H1 (cell line): ENCODE results near the gene MRPS25. TPM values are rescaled to one million over a fixed set of nuclear protein-coding genes. Genes with fewer than 3 reads are reported as not detected.

Source experiments
- CTCF ChIA-PET: fragments of 300-600 bp; sonication (Branson Sonifier 250); formaldehyde crosslinking; loops from one replicate; lab custom pipeline; 2021; ENCODE audit not compliant: partially characterized antibody; lab: Charles Lee
- POLR2A ChIA-PET: fragments of 300-600 bp; sonication (Branson Sonifier 250); formaldehyde crosslinking; loops from one replicate; lab custom pipeline; 2021; ENCODE audit warnings: inconsistent platforms; ENCODE audit not compliant: partially characterized antibody; lab: Charles Lee
- DNase-seq, 2 experiments: peaks; one replicate each; pipeline versions ENCODE4 v3.0.0 to v3.0.0-alpha.2; 2010 to 2022; ENCODE audit warnings: low spot score in 2 of 2, low read depth in 1 of 2, mixed read lengths in 1 of 2
- FAIRE-seq: peaks from 2 replicates; lab custom pipeline; 2011; peaks lifted over from hg19 to GRCh38; lab: Jason Lieb, UNC
- H2AFZ ChIP-seq: 2 replicates; pipeline ENCODE4 v1.8.1; 2012; ENCODE audit warnings: low read length, inconsistent platforms
- H2AK5ac ChIP-seq: 2 replicates; pipeline ENCODE4 v1.6.1; 2013; ENCODE audit warnings: low read depth, low read length
- H2BK120ac ChIP-seq: replicated peaks from 2 replicates; pipeline ENCODE3; 2013; ENCODE audit warnings: low read depth, low read length, inconsistent platforms
- H2BK12ac ChIP-seq: 2 replicates; pipeline ENCODE4 v1.6.1; 2013; ENCODE audit warnings: low read depth, low read length
- H2BK15ac ChIP-seq: 2 replicates; pipeline ENCODE4 v1.6.1; 2013; ENCODE audit warnings: low read length
- H2BK20ac ChIP-seq: 2 replicates; pipeline ENCODE4 v1.6.1; 2013; ENCODE audit warnings: low read length
- H2BK5ac ChIP-seq: 2 replicates; pipeline ENCODE4 v1.6.1; 2013; ENCODE audit warnings: low read depth, low read length
- H3K14ac ChIP-seq: 2 replicates; pipeline ENCODE4 v1.6.1; 2013; ENCODE audit warnings: inconsistent platforms; ENCODE audit not compliant: insufficient read length
- H3K18ac ChIP-seq: 2 replicates; pipeline ENCODE4 v1.6.1; 2013; ENCODE audit warnings: low read length; ENCODE audit errors: extremely low read depth
- H3K23ac ChIP-seq: 2 replicates; pipeline ENCODE4 v1.6.1; 2013; ENCODE audit warnings: inconsistent platforms; ENCODE audit not compliant: insufficient read length
- H3K23me2 ChIP-seq: 2 replicates; pipeline ENCODE4 v1.6.1; 2013; ENCODE audit warnings: low read depth, low read length
- H3K27ac ChIP-seq: 2 replicates; pipeline ENCODE4 v1.6.1; 2011; ENCODE audit warnings: low read depth, low read length, inconsistent platforms
- H3K27me3 ChIP-seq, 4 experiments: replicated peaks in 1 of 4; 1 replicate in 1 of 4; 2 replicates in 3 of 4; pipeline versions ENCODE4 v1.6.1 to v1.8.1; 2011 to 2013; ENCODE audit warnings: low read length in 3 of 4, mild to moderate bottlenecking in 3 of 4, inconsistent platforms in 2 of 4, mixed read lengths in 2 of 4, moderate library complexity in 1 of 4; ENCODE audit not compliant: control insufficient read depth in 3 of 4, insufficient read depth in 3 of 4; ENCODE audit errors: extremely low read depth in 1 of 4
- H3K36me3 ChIP-seq, 4 experiments: 2 replicates each; pipeline versions ENCODE4 v1.6.1 to v1.8.1; 2011 to 2013; ENCODE audit warnings: mild to moderate bottlenecking in 4 of 4, low read length in 3 of 4, moderate library complexity in 2 of 4, control low read depth in 1 of 4, inconsistent platforms in 1 of 4; ENCODE audit not compliant: insufficient read depth in 4 of 4, control insufficient read depth in 2 of 4
- H3K4ac ChIP-seq: replicated peaks from 2 replicates; pipeline ENCODE3; 2013; ENCODE audit warnings: low read length, low read depth, mixed read lengths, inconsistent platforms; ENCODE audit not compliant: insufficient read length
- H3K4me1 ChIP-seq, 4 experiments: replicated peaks in 1 of 4; 1 replicate in 1 of 4; 2 replicates in 3 of 4; pipeline versions ENCODE4 v1.6.1 to v1.8.1; 2011 to 2013; ENCODE audit warnings: low read length in 3 of 4, inconsistent platforms in 2 of 4, mixed read lengths in 1 of 4; ENCODE audit not compliant: insufficient read depth in 4 of 4, control insufficient read depth in 3 of 4
- H3K4me2 ChIP-seq, 2 experiments: 2 replicates each; pipeline versions ENCODE4 v1.6.1 to v1.8.1; 2011 to 2013; ENCODE audit warnings: low read depth in 2 of 2, low read length in 2 of 2, control low read depth in 1 of 2, inconsistent platforms in 1 of 2, mild to moderate bottlenecking in 1 of 2; ENCODE audit not compliant: insufficient read depth in 1 of 2
- H3K4me3 ChIP-seq, 4 experiments: fragments of 200-600, 300-600 bp in 1 of 4; sonication (generic), shearing (Covaris generic), sonication (Bioruptor Twin) in 1 of 4; 2 replicates each; pipeline versions ENCODE4 v1.5.1 to v1.8.1; 2011 to 2016; ENCODE audit warnings: low read length in 4 of 4, low read depth in 3 of 4, control low read depth in 2 of 4, inconsistent platforms in 2 of 4, mild to moderate bottlenecking in 2 of 4, mixed read lengths in 1 of 4, moderate library complexity in 1 of 4; ENCODE audit not compliant: insufficient read depth in 2 of 4; ENCODE audit errors: extremely low read depth in 1 of 4
- H3K56ac ChIP-seq: replicated peaks from 2 replicates; pipeline ENCODE3; 2013; ENCODE audit warnings: low read depth, mild to moderate bottlenecking, mixed read lengths, low read length, inconsistent platforms; ENCODE audit not compliant: insufficient read length
- H3K79me1 ChIP-seq: 2 replicates; pipeline ENCODE4 v1.6.1; 2013; ENCODE audit warnings: low read depth, low read length, control low read depth
- H3K79me2 ChIP-seq, 2 experiments: 2 replicates each; pipeline versions ENCODE4 v1.6.1 to v1.8.1; 2012 to 2013; ENCODE audit warnings: low read length in 2 of 2, mild to moderate bottlenecking in 2 of 2, inconsistent platforms in 1 of 2; ENCODE audit not compliant: insufficient read depth in 2 of 2, control insufficient read depth in 1 of 2
- H3K9ac ChIP-seq, 4 experiments: replicated peaks in 1 of 4; 1 replicate in 1 of 4; 2 replicates in 3 of 4; pipeline versions ENCODE4 v1.6.1 to v1.8.1; 2011 to 2013; ENCODE audit warnings: low read depth in 3 of 4, low read length in 3 of 4, control low read depth in 2 of 4, mild to moderate bottlenecking in 2 of 4, moderate library complexity in 2 of 4, inconsistent platforms in 1 of 4; ENCODE audit errors: extremely low read depth in 1 of 4
- H3K9me3 ChIP-seq, 2 experiments: 2 replicates each; pipeline versions ENCODE4 v1.6.1 to v1.8.1; 2012 to 2013; ENCODE audit warnings: mild to moderate bottlenecking in 2 of 2, moderate library complexity in 2 of 2, control low read depth in 1 of 2, inconsistent platforms in 1 of 2, low read depth in 1 of 2, low read length in 1 of 2, mixed read lengths in 1 of 2; ENCODE audit not compliant: insufficient read depth in 2 of 2
- H4K20me1 ChIP-seq, 2 experiments: replicated peaks in 1 of 2; 2 replicates each; pipeline versions ENCODE3 to v1.8.1; 2011 to 2013; ENCODE audit warnings: inconsistent platforms in 2 of 2, low read length in 2 of 2, mild to moderate bottlenecking in 1 of 2; ENCODE audit not compliant: insufficient read depth in 2 of 2, control insufficient read depth in 1 of 2
- H4K5ac ChIP-seq: 2 replicates; pipeline ENCODE4 v1.6.1; 2013; ENCODE audit warnings: low read length, low read depth, mixed read lengths, inconsistent platforms; ENCODE audit not compliant: insufficient read length
- H4K8ac ChIP-seq: 2 replicates; pipeline ENCODE4 v1.8.0; 2013; ENCODE audit warnings: mild to moderate bottlenecking, moderate library complexity, low read length, inconsistent platforms; ENCODE audit not compliant: insufficient read depth; ENCODE audit errors: extremely low read depth
- H4K91ac ChIP-seq: replicated peaks from 2 replicates; pipeline ENCODE3; 2013; ENCODE audit warnings: low read length, mixed read lengths, inconsistent platforms; ENCODE audit not compliant: insufficient read length
- BACH1 ChIP-seq: IDR thresholded peaks from 2 replicates; pipeline ENCODE4 v1.6.1; 2012; ENCODE audit warnings: low read length, improper control_type of control experiment
- BCL11A ChIP-seq, 2 experiments: IDR thresholded peaks; one replicate each; pipeline ENCODE4 v1.6.1; 2011; ENCODE audit warnings: low read depth in 2 of 2, low read length in 2 of 2, mild to moderate bottlenecking in 2 of 2
- CREB1 ChIP-seq: IDR thresholded peaks from 2 replicates; pipeline ENCODE4 v1.6.1; 2012; ENCODE audit warnings: inconsistent platforms
- EGR1 ChIP-seq: IDR thresholded peaks from 2 replicates; pipeline ENCODE4 v1.6.1; 2011; ENCODE audit warnings: low read depth, low read length, borderline replicate concordance
- EP300 ChIP-seq, 2 experiments: IDR thresholded peaks; 1 replicate in 1 of 2; 2 replicates in 1 of 2; pipeline ENCODE4 v1.6.1; 2011 to 2012; ENCODE audit warnings: low read depth in 2 of 2, low read length in 2 of 2, mild to moderate bottlenecking in 2 of 2, borderline replicate concordance in 1 of 2, inconsistent platforms in 1 of 2, moderate library complexity in 1 of 2
- HDAC6 ChIP-seq: IDR thresholded peaks from one replicate; pipeline ENCODE4 v1.7.1; 2012; ENCODE audit warnings: low read depth, mild to moderate bottlenecking, inconsistent platforms, low read length, moderate library complexity
- KDM1A ChIP-seq: fragments of 200-600, 300-600 bp; sonication (generic); IDR thresholded peaks from 2 replicates; pipeline ENCODE4 v1.7.1; 2016; ENCODE audit warnings: mild to moderate bottlenecking, low read length, borderline replicate concordance
- POLR2AphosphoS5 ChIP-seq: IDR thresholded peaks from 2 replicates; pipeline ENCODE4 v1.6.1; 2011; ENCODE audit warnings: low read depth, low read length
- RAD21 ChIP-seq, 2 experiments: IDR thresholded peaks in 1 of 2; conservative IDR thresholded peaks in 1 of 2; 2 replicates each; pipeline ENCODE4 v1.6.1; 2011; ENCODE audit warnings: low read depth in 2 of 2, low read length in 2 of 2, improper control_type of control experiment in 1 of 2, inconsistent platforms in 1 of 2, mild to moderate bottlenecking in 1 of 2, moderate library complexity in 1 of 2
- RNF2 ChIP-seq: fragments of 200-900, 300-1000 bp; sonication (generic); IDR thresholded peaks from 2 replicates; pipeline ENCODE4 v1.7.1; 2016; ENCODE audit warnings: borderline replicate concordance, low read depth, mild to moderate bottlenecking, antibody characterized with exemption, low read length; ENCODE audit not compliant: poor library complexity, severe bottlenecking; ENCODE audit errors: missing control alignments
- TCF12 ChIP-seq: IDR thresholded peaks from 2 replicates; pipeline ENCODE4 v1.6.1; 2011; ENCODE audit warnings: low read depth, mild to moderate bottlenecking, low read length
- USF2 ChIP-seq: IDR thresholded peaks from 2 replicates; pipeline ENCODE4 v1.6.1; 2011; ENCODE audit warnings: low read length, improper control_type of control experiment
- WGBS, 2 experiments: shearing (Covaris generic) in 1 of 2; methylation state at CpG; one replicate each; pipeline versions ENCODE4 v1.1.6 to v1.1.7; 2013 to 2015; ENCODE audit warnings: low lambda C conversion rate in 2 of 2, mixed read lengths in 2 of 2, inconsistent platforms in 1 of 2, low coverage in 1 of 2, missing lambda C conversion rate in 1 of 2; ENCODE audit not compliant: insufficient replicate concordance in 2 of 2, insufficient coverage in 1 of 2, insufficient read length in 1 of 2; ENCODE audit errors: extremely low coverage in 1 of 2, missing lambda C conversion rate in 1 of 2; 5-methylcytosine and 5-hydroxymethylcytosine counted together
- polyA plus RNA-seq, 7 experiments: library from polyadenylated mRNA; depleted of rRNA in 3 of 7; stranded (reverse) in 5 of 7; unstranded in 2 of 7; fragments of >200 nt in 5 of 7; fragments of 200-250 nt in 2 of 7; gene quantifications; 1 replicate in 5 of 7; 2 replicates in 1 of 7; 4 replicates in 1 of 7; pipeline versions ENCODE4 v1.2.1 to v1.2.3, GENCODE V29; 2011 to 2013; ENCODE audit warnings: missing spikeins in 2 of 7, mixed read lengths in 2 of 7
- total RNA-seq: library from RNA; stranded (reverse); fragmentation: NEBNext Ultra II Directional; extraction: Animal tissue kit (Norgen Biotek cat#: 25700); gene quantifications from 2 replicates; pipeline ENCODE4 v1.2.1, GENCODE V29; 2021

MRPS25 gene
- total and polyA plus RNA-seq, 2 of the 8 experiments (the other 6 are each of a cell fraction or from before 2014, with no cell fraction given): 23.0 to 56.5 TPM

- H3K27me3 ChIP-seq: no peaks in the 10 kb centered on the region
- no peaks in the 10 kb centered on the region for H3K9me3 ChIP-seq
- no peak overlapping the region for H3K14ac ChIP-seq
- no peak for FAIRE-seq
- H3K27ac ChIP-seq: no peak overlapping the region
- H3K23me2 ChIP-seq: no peaks in the 10 kb centered on the region
- peaks cover 3 to 45% (median 30%) of the 10 kb centered on the region in 4 experiments for H3K36me3 ChIP-seq
- H3K79me2 ChIP-seq: no peaks in the 10 kb centered on the region
- no peak overlapping the region for H2BK15ac ChIP-seq
- no peak overlapping the region for H2BK20ac ChIP-seq
- no peak overlapping the region for H2BK12ac ChIP-seq
- H2AK5ac ChIP-seq: no peak overlapping the region
- no peaks in the 10 kb centered on the region for H3K79me1 ChIP-seq
- no peaks in the 10 kb centered on the region for H3K4me1 ChIP-seq
- ChIA-PET POLR2A (interaction anchor here (0.9 kb wide), 1 partner anchor 10 kb away, joined by 4 read pairs; the partner anchor contains the start of gene MRPS25), CTCF (interaction anchor here (2.1 kb wide), 1 partner anchor 10 kb away, joined by 6 read pairs; the partner anchor contains the start of gene MRPS25)
- no peak for DNase-seq
- no peak overlapping the region; the same call in 1 of the 2 replicates for H4K8ac ChIP-seq
- H3K18ac ChIP-seq: no peak overlapping the region
- no peak overlapping the region for H2AFZ ChIP-seq
- H2BK120ac ChIP-seq: no peak overlapping the region
- no peaks in the 10 kb centered on the region for H4K20me1 ChIP-seq
- no peak overlapping the region for H4K91ac ChIP-seq
- H4K5ac ChIP-seq: no peak overlapping the region
- no peak overlapping the region for H3K56ac ChIP-seq
- no peak overlapping the region for H3K23ac ChIP-seq
- H3K9ac ChIP-seq: no peak overlapping the region
- H3K4me3 ChIP-seq: no peak overlapping the region
- H3K4ac ChIP-seq: no peak overlapping the region
- no peak overlapping the region for H2BK5ac ChIP-seq
- H3K4me2 ChIP-seq: no peak overlapping the region
- WGBS, 2 experiments: 90% methylated on average over 19 of the region's 19 CpGs; no CpG with 5 or more reads in 1 of the 2 experiments
- TF ChIP-seq TCF12: no peak
- TF ChIP-seq EP300 (IDR thresholded peaks at IDR 0.05; ENCODE audit: borderline replicate concordance in 1 of 2, low read depth in 2 of 2, low read length in 2 of 2): no peak
- TF ChIP-seq RAD21 (IDR thresholded peaks at IDR 0.05 in 1 of 2, conservative IDR thresholded peaks at IDR 0.05 in 1 of 2; ENCODE audit: low read depth in 2 of 2, low read length in 2 of 2): 0 out of 4 replicates have a peak, but pooled peaks of 1 of the 2 experiments have one; percentile 6
- no peak for TF ChIP-seq HDAC6
- TF ChIP-seq RNF2: no peak
- no peak for TF ChIP-seq EGR1
- TF ChIP-seq CREB1: no peak
- no peak for TF ChIP-seq BCL11A (IDR thresholded peaks at IDR 0.05; ENCODE audit: low read depth in 2 of 2, low read length in 2 of 2)
- TF ChIP-seq USF2: no peak
- no peak for TF ChIP-seq KDM1A
- TF ChIP-seq BACH1: no peak
- TF ChIP-seq POLR2AphosphoS5: no peak
Measured at GRCh38 chr3:15074500-15074899, 9.4 kb upstream of the MRPS25 start.
